CD4-positive, alpha-beta T cell (primary cell): ENCODE measurements around the gene CRB1. TPM values are rescaled to one million over a fixed set of nuclear protein-coding genes. Genes with fewer than 3 reads are reported as not detected.

Experiments
- ATAC-seq: fragments of 200-7000 bp; cut with Tn5 transposase; one replicate; pipeline ENCODE4 v1.10.0; 2022; ENCODE audit warnings: mild to moderate bottlenecking; ENCODE audit not compliant: poor library complexity
- CTCF ChIA-PET: fragments of 350-600 bp; sonication (Branson Sonifier 250); formaldehyde crosslinking; loops from one replicate; lab custom pipeline; 2021; ENCODE audit warnings: antibody characterized with exemption, inconsistent platforms; lab: Charles Lee
- POLR2A ChIA-PET: fragments of 350-600 bp; sonication (Branson Sonifier 250); formaldehyde crosslinking; loops from one replicate; lab custom pipeline; 2021; ENCODE audit warnings: antibody characterized with exemption, inconsistent platforms; lab: Charles Lee
- DNase-seq, 14 experiments: peaks; one replicate each; pipeline ENCODE4 v3.0.0-alpha.2; 2013 to 2020; ENCODE audit warnings: mixed read lengths in 2 of 14
- H3K27ac ChIP-seq, 2 donors: one replicate each; pipeline versions ENCODE4 v1.5.1 to v1.7.0; 2013; ENCODE audit warnings: low read length in 2 of 2, low read depth in 1 of 2, mild to moderate bottlenecking in 1 of 2
- H3K27me3 ChIP-seq, 2 experiments: 1 replicate in 1 of 2; 2 replicates in 1 of 2; pipeline versions ENCODE4 v1.6.1 to v1.7.0; 2013; ENCODE audit warnings: low read length in 2 of 2, control low read depth in 1 of 2, mild to moderate bottlenecking in 1 of 2, moderate library complexity in 1 of 2; ENCODE audit not compliant: insufficient read depth in 2 of 2, control insufficient read depth in 1 of 2
- H3K36me3 ChIP-seq: one replicate; pipeline ENCODE4 v1.6.1; 2013; ENCODE audit warnings: low read length, control low read depth; ENCODE audit not compliant: insufficient read depth
- H3K4me1 ChIP-seq: one replicate; pipeline ENCODE4 v1.6.1; 2013; ENCODE audit warnings: low read length, control low read depth; ENCODE audit not compliant: insufficient read depth
- H3K4me3 ChIP-seq: one replicate; pipeline ENCODE4 v1.5.1; 2013; ENCODE audit warnings: mild to moderate bottlenecking, low read length, moderate library complexity
- H3K9me3 ChIP-seq, 2 experiments: 1 replicate in 1 of 2; 2 replicates in 1 of 2; pipeline versions ENCODE4 v1.6.1 to v1.7.0; 2013; ENCODE audit warnings: low read length in 2 of 2, mild to moderate bottlenecking in 2 of 2, control low read depth in 1 of 2, moderate library complexity in 1 of 2; ENCODE audit not compliant: control insufficient read depth in 1 of 2, insufficient read depth in 1 of 2
- H3K27ac Mint-ChIP-seq: one replicate; pipeline ENCODE4 v1.8.0; 2020; ENCODE audit warnings: mixed read lengths
- H3K27me3 Mint-ChIP-seq: one replicate; pipeline ENCODE4 v1.8.0; 2021; ENCODE audit warnings: mixed read lengths
- H3K36me3 Mint-ChIP-seq: one replicate; pipeline ENCODE4 v1.8.0; 2021; ENCODE audit warnings: low read depth, mixed read lengths
- H3K4me1 Mint-ChIP-seq: one replicate; pipeline ENCODE4 v1.8.0; 2021; ENCODE audit warnings: low read depth, mixed read lengths
- H3K4me3 Mint-ChIP-seq: one replicate; pipeline ENCODE4 v1.8.0; 2020; ENCODE audit warnings: mild to moderate bottlenecking, mixed read lengths
- H3K9me3 Mint-ChIP-seq: one replicate; pipeline ENCODE4 v1.8.0; 2020; ENCODE audit warnings: mixed read lengths
- intact Hi-C, 2 experiments: fragments of 100-400 bp; cut with DNase I in 1 of 2; cut with micrococcal nuclease in 1 of 2; formaldehyde crosslinking; loops; one replicate each; pipeline versions ENCODE4 v1.15.1 to v1.9.0; 2023 to 2025; cut with DNase I, micrococcal nuclease
- total RNA-seq, 174 experiments: library from RNA in 2 of 174; stranded (reverse) in 2 of 174; gene quantifications; one replicate each; pipeline ENCODE4 v1.2.3 and lab custom pipeline; 2021 to 2026
- TF ChIP-seq, protein P1 (sequence below): fragments of 200-600 bp; IDR thresholded peaks from one replicate; pipeline ENCODE4 v1.8.0; 2022; ENCODE audit warnings: antibody characterized with exemption, mild to moderate bottlenecking

Gene CRB1
- total RNA-seq, 2 experiments from 2014 or later: 0.17 to 0.25 TPM

DNA sequence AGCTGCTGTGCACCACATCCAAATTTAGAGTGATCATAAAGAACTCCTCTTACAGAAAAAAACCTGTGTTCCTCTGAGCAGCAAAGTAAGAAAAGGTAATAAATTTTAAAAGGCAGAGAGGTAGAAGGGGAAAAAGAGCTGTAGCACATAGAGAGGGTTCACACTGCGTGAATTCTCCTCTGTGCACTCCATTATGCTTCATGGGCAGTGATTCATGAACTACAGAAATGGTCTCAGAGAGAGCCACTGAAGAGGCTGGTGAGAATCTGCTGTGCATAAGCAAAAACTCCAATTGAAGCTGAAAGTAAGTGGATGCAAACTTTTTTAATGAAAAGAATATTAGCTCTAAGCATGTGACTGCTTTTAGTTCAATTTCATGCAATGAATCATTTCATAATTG, 65.0 kb downstream of the CRB1 start:
- DNase-seq (no peak), ATAC-seq (no peak)
- intact Hi-C loops: no loop called here
- H3K4me1 Mint-ChIP-seq: no peaks in the 10 kb centered on the region
- TF ChIP-seq, protein P1, sequence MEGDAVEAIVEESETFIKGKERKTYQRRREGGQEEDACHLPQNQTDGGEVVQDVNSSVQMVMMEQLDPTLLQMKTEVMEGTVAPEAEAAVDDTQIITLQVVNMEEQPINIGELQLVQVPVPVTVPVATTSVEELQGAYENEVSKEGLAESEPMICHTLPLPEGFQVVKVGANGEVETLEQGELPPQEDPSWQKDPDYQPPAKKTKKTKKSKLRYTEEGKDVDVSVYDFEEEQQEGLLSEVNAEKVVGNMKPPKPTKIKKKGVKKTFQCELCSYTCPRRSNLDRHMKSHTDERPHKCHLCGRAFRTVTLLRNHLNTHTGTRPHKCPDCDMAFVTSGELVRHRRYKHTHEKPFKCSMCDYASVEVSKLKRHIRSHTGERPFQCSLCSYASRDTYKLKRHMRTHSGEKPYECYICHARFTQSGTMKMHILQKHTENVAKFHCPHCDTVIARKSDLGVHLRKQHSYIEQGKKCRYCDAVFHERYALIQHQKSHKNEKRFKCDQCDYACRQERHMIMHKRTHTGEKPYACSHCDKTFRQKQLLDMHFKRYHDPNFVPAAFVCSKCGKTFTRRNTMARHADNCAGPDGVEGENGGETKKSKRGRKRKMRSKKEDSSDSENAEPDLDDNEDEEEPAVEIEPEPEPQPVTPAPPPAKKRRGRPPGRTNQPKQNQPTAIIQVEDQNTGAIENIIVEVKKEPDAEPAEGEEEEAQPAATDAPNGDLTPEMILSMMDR: no peak
- no peak overlapping the region for H3K4me3 Mint-ChIP-seq
- no peaks in the 10 kb centered on the region for H3K4me1 ChIP-seq
- no peaks in the 10 kb centered on the region for H3K36me3 Mint-ChIP-seq
- H3K27ac ChIP-seq: no peak overlapping the region
- no peaks in the 10 kb centered on the region for H3K36me3 ChIP-seq
- no peak overlapping the region for H3K4me3 ChIP-seq
- no peaks in the 10 kb centered on the region for H3K9me3 Mint-ChIP-seq
- H3K27ac Mint-ChIP-seq: no peak overlapping the region
- no peaks in the 10 kb centered on the region for H3K27me3 Mint-ChIP-seq
- POLR2A ChIA-PET: no interaction called here
- CTCF ChIA-PET: interaction anchor here (1.1 kb wide), 1 partner anchor 25 kb away, joined by 3 read pairs; no protein-coding TSS in a partner anchor
- no peaks in the 10 kb centered on the region for H3K9me3 ChIP-seq
- H3K27me3 ChIP-seq: no peaks in the 10 kb centered on the region

- Histone ChIP-seq H3K9me3 (no peaks in the 10 kb centered on the region), H3K27ac (no peak overlapping the region), H3K4me3 (no peak overlapping the region), H3K36me3 (no peaks in the 10 kb centered on the region), H3K27me3 (no peaks in the 10 kb centered on the region), H3K4me1 (no peaks in the 10 kb centered on the region)
- intact Hi-C loops: no loop called here
- TF ChIP-seq, protein P1: no peak
- Mint-ChIP-seq H3K27me3 (no peaks in the 10 kb centered on the region), H3K27ac (no peak overlapping the region), H3K9me3 (no peaks in the 10 kb centered on the region), H3K4me1 (no peaks in the 10 kb centered on the region), H3K4me3 (no peak overlapping the region), H3K36me3 (no peaks in the 10 kb centered on the region)
- POLR2A ChIA-PET: no interaction called here
- CTCF ChIA-PET: no interaction called here
- DNase-seq (no peak), ATAC-seq (no peak)
These were observed 68.5 kb downstream of the CRB1 start for GRCh38 chr1:197336571-197336970.

GRCh38 chr1:197339106-197340060, 71.3 kb downstream of the CRB1 start:
- Mint-ChIP-seq H3K4me3 (no peak overlapping the region), H3K27ac (no peak overlapping the region), H3K4me1 (no peaks in the 10 kb centered on the region), H3K27me3 (no peaks in the 10 kb centered on the region), H3K9me3 (no peaks in the 10 kb centered on the region), H3K36me3 (no peaks in the 10 kb centered on the region)
- TF ChIP-seq, protein P1: no peak
- POLR2A ChIA-PET: no interaction called here
- no peak overlapping the region for H3K4me3 ChIP-seq
- no peaks in the 10 kb centered on the region for H3K27me3 ChIP-seq
- CTCF ChIA-PET: no interaction called here
- no peaks in the 10 kb centered on the region for H3K4me1 ChIP-seq
- no peaks in the 10 kb centered on the region for H3K9me3 ChIP-seq
- H3K27ac ChIP-seq: no peak overlapping the region
- ATAC-seq (no peak), DNase-seq (no peak)
- intact Hi-C loops: no loop called here
- no peaks in the 10 kb centered on the region for H3K36me3 ChIP-seq
